Adipocyte (in vitro differentiated cells): ENCODE measurements around the gene PRRT3.
A peak's percentile ranks its signal among the peaks of the same experiment; 100 is the strongest.

Experiments
- DNase-seq: peaks from one replicate; pipeline ENCODE4 v3.0.0-alpha.2; 2015; ENCODE audit warnings: low read depth
- H3K27me3 ChIP-seq: replicated peaks from 2 replicates; pipeline ENCODE4 v1.7.0; 2013; ENCODE audit warnings: mild to moderate bottlenecking, low read length, moderate library complexity; ENCODE audit not compliant: control insufficient read depth, insufficient read depth
- H3K36me3 ChIP-seq: 2 replicates; pipeline ENCODE4 v1.7.0; 2013; ENCODE audit warnings: low read length, mild to moderate bottlenecking, moderate library complexity; ENCODE audit not compliant: control insufficient read depth, insufficient read depth, severe bottlenecking
- H3K4me1 ChIP-seq: 2 replicates; pipeline ENCODE4 v1.7.0; 2013; ENCODE audit warnings: mild to moderate bottlenecking, low read length, moderate library complexity; ENCODE audit not compliant: control insufficient read depth, insufficient read depth
- H3K4me3 ChIP-seq: 2 replicates; pipeline ENCODE4 v1.7.0; 2013; ENCODE audit warnings: mild to moderate bottlenecking, low read length, moderate library complexity
- H3K9ac ChIP-seq: 2 replicates; pipeline ENCODE4 v1.7.0; 2013; ENCODE audit warnings: mild to moderate bottlenecking, low read length, moderate library complexity
- H3K9me3 ChIP-seq: 2 replicates; pipeline ENCODE4 v1.7.0; 2013; ENCODE audit warnings: mild to moderate bottlenecking, low read length, moderate library complexity; ENCODE audit not compliant: control insufficient read depth

Gene PRRT3

GRCh38 chr3:9934235-9934621 is 18.0 kb downstream of the PRRT3 start:
- H3K27me3 ChIP-seq, result no peaks in the 10 kb centered on the region
- peak overlapping the region; percentile 89 for H3K4me3 ChIP-seq
- peaks cover 32% of the 10 kb centered on the region for H3K4me1 ChIP-seq
- no peaks in the 10 kb centered on the region for H3K9me3 ChIP-seq
- peak overlapping the region; percentile 89 for H3K9ac ChIP-seq
- H3K36me3 ChIP-seq, result peaks cover 27% of the 10 kb centered on the region
- peak; percentile 48 for DNase-seq

- Histone ChIP-seq H3K9ac (peak within 1 kb of the TSS; percentile 89), H3K9me3 (no peaks in the 10 kb centered on the region), H3K4me3 (peak within 1 kb of the TSS; percentile 89), H3K4me1 (peaks cover 32% of the 10 kb centered on the region), H3K36me3 (peaks cover 31% of the 10 kb centered on the region), H3K27me3 (no peaks in the 10 kb centered on the region)
- DNase-seq, result peak; percentile 96
Observed at GRCh38 chr3:9933561-9934234, 18.5 kb downstream of the PRRT3 start, which contains the start of gene CRELD1. Gene CRELD1 (plus strand): TSS chr3:9933834. CDS start chr3:9934439, 605 bp downstream.

- peak overlapping the region; percentile 81 for H3K9ac ChIP-seq
- no peaks in the 10 kb centered on the region for H3K9me3 ChIP-seq
- DNase-seq, result peak; percentile 90
- peak overlapping the region; percentile 89 for H3K4me3 ChIP-seq
- peaks cover 38% of the 10 kb centered on the region for H3K36me3 ChIP-seq
- H3K27me3 ChIP-seq, result no peaks in the 10 kb centered on the region
- H3K4me1 ChIP-seq, result peaks cover 32% of the 10 kb centered on the region
Observed at GRCh38 chr3:9932843-9933560, 19.2 kb downstream of the PRRT3 start.

- Histone ChIP-seq H3K9ac (peak overlapping the region; percentile 81), H3K27me3 (no peaks in the 10 kb centered on the region), H3K4me1 (peaks cover 29% of the 10 kb centered on the region), H3K4me3 (peak overlapping the region; percentile 89), H3K36me3 (peaks cover 36% of the 10 kb centered on the region), H3K9me3 (no peaks in the 10 kb centered on the region)
- DNase-seq, result no peak
Observed at GRCh38 chr3:9932535-9932842, 19.7 kb downstream of the PRRT3 start.

- H3K36me3 ChIP-seq, result peaks cover 35% of the 10 kb centered on the region
- H3K27me3 ChIP-seq, result no peaks in the 10 kb centered on the region
- H3K4me1 ChIP-seq, result peaks cover 25% of the 10 kb centered on the region
- H3K4me3 ChIP-seq, result no peak overlapping the region
- H3K9me3 ChIP-seq, result no peaks in the 10 kb centered on the region
- H3K9ac ChIP-seq, result no peak overlapping the region
- DNase-seq, result peak; percentile 14
Observed at GRCh38 chr3:9930804-9931418, 21.3 kb downstream of the PRRT3 start.

- Histone ChIP-seq H3K27me3 (no peaks in the 10 kb centered on the region), H3K4me1 (peaks cover 8% of the 10 kb centered on the region), H3K9me3 (no peaks in the 10 kb centered on the region), H3K36me3 (peaks cover 51% of the 10 kb centered on the region), H3K9ac (no peak overlapping the region), H3K4me3 (no peak overlapping the region)
- DNase-seq, result no peak
Observed at GRCh38 chr3:9928158-9928557, 24.1 kb downstream of the PRRT3 start.

GRCh38 chr3:9918261-9919038 is 33.8 kb downstream of the PRRT3 start:
- no peaks in the 10 kb centered on the region for H3K27me3 ChIP-seq
- peaks cover 23% of the 10 kb centered on the region for H3K36me3 ChIP-seq
- DNase-seq, result no peak
- H3K4me3 ChIP-seq, result peak overlapping the region; percentile 81
- H3K4me1 ChIP-seq, result peaks cover 40% of the 10 kb centered on the region
- H3K9ac ChIP-seq, result peak overlapping the region; percentile 98
- H3K9me3 ChIP-seq, result no peaks in the 10 kb centered on the region

- Histone ChIP-seq H3K36me3 (peaks cover 21% of the 10 kb centered on the region), H3K9ac (peak overlapping the region; percentile 98), H3K4me3 (peak overlapping the region; percentile 81), H3K27me3 (no peaks in the 10 kb centered on the region), H3K9me3 (no peaks in the 10 kb centered on the region), H3K4me1 (peaks cover 42% of the 10 kb centered on the region)
- DNase-seq, result no peak
Observed at GRCh38 chr3:9917820-9918219, 34.4 kb downstream of the PRRT3 start.

- Histone ChIP-seq H3K27me3 (no peaks in the 10 kb centered on the region), H3K9ac (peak within 1 kb of the TSS; percentile 98), H3K9me3 (no peaks in the 10 kb centered on the region), H3K4me1 (peaks cover 51% of the 10 kb centered on the region), H3K4me3 (peak within 1 kb of the TSS; percentile 81), H3K36me3 (peaks cover 18% of the 10 kb centered on the region)
- peak; percentile 91 for DNase-seq
Observed at GRCh38 chr3:9916734-9917680, 35.2 kb downstream of the PRRT3 start, which contains the start of gene IL17RC. Gene IL17RC (plus strand): TSS chr3:9917098. CDS start chr3:9917316, 218 bp downstream.

- Histone ChIP-seq H3K27me3 (no peaks in the 10 kb centered on the region), H3K36me3 (peaks cover 18% of the 10 kb centered on the region), H3K4me3 (peak overlapping the region; percentile 81), H3K4me1 (peaks cover 53% of the 10 kb centered on the region), H3K9me3 (no peaks in the 10 kb centered on the region), H3K9ac (peak overlapping the region; percentile 98)
- DNase-seq, result peak; percentile 53
Observed at GRCh38 chr3:9916346-9916733, 35.9 kb downstream of the PRRT3 start.
